ENCODE results near the gene C10orf62.

DNA sequence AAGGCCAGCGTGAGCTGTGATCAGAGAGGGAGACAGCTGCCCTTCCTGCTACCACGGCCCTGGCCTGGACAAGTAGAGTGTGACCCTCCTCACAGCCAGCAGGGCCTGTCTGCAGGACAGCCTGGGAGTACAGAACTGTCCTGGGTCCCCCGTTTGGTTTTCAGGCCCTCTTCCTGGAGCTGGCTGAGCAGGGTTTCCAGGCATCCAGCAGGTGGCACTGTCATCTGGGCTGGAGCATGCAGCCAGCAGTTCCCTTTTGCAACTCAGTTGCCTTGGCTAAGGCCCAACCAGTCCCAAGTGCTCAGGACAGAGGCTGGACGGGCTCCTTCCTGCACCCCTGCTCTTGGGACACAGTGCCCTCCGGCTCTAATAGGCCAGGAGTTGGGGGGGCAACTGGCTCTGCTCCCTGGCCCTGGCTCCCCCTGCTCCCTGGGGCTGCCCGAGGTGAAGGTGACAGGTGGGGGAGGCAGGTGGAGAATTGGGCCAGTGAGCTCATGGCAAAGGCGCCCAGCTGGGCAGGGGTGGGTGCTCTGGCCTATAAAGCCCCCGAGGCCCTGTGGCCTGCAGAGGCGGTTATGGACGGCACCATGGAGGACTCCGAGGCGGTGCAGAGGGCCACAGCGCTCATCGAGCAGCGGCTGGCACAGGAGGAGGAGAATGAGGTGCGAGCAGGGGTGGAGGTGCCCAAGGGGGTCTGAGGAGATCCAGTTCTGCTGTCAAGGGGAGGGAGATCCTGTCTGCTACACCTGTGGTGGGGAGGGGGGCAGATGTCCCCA lies 17.1 kb upstream of the C10orf62 start, which contains the start of gene ANKRD2:
- TF ChIP-seq ESRRA (CRISPR knock-in tag; IDR thresholded peaks at IDR 0.05; ENCODE audit: low read depth) (no peak), RELA (CRISPR knock-in tag; IDR thresholded peaks at IDR 0.05) (no peak), HCFC1 (IDR thresholded peaks at IDR 0.05; ENCODE audit: low read depth, low read length) (no peak)
- TF ChIP-seq, protein P1, sequence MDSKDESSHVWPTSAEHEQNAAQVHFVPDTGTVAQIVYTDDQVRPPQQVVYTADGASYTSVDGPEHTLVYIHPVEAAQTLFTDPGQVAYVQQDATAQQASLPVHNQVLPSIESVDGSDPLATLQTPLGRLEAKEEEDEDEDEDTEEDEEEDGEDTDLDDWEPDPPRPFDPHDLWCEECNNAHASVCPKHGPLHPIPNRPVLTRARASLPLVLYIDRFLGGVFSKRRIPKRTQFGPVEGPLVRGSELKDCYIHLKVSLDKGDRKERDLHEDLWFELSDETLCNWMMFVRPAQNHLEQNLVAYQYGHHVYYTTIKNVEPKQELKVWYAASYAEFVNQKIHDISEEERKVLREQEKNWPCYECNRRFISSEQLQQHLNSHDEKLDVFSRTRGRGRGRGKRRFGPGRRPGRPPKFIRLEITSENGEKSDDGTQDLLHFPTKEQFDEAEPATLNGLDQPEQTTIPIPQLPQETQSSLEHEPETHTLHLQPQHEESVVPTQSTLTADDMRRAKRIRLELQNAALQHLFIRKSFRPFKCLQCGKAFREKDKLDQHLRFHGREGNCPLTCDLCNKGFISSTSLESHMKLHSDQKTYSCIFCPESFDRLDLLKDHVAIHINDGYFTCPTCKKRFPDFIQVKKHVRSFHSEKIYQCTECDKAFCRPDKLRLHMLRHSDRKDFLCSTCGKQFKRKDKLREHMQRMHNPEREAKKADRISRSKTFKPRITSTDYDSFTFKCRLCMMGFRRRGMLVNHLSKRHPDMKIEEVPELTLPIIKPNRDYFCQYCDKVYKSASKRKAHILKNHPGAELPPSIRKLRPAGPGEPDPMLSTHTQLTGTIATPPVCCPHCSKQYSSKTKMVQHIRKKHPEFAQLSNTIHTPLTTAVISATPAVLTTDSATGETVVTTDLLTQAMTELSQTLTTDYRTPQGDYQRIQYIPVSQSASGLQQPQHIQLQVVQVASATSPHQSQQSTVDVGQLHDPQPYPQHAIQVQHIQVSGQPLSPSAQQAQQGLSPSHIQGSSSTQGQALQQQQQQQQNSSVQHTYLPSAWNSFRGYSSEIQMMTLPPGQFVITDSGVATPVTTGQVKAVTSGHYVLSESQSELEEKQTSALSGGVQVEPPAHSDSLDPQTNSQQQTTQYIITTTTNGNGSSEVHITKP (CRISPR knock-in tag; IDR thresholded peaks at IDR 0.05; ENCODE audit: low read depth): no peak
